B cell (primary cell): ENCODE measurements around the gene PUS7. TPM values are rescaled to one million over a fixed set of nuclear protein-coding genes. Genes with fewer than 3 reads are reported as not detected.

Source experiments
- ATAC-seq: fragments of 200-7000 bp; cut with Tn5 transposase; one replicate; pipeline ENCODE4 v1.10.0; 2021; ENCODE audit warnings: low read depth, mild to moderate bottlenecking, moderate number of reproducible peaks, moderate library complexity
- CTCF ChIA-PET: fragments of 350-600 bp; sonication (Branson Sonifier 250); formaldehyde crosslinking; loops from one replicate; lab custom pipeline; 2021; ENCODE audit warnings: antibody characterized with exemption, inconsistent platforms; lab: Charles Lee
- POLR2A ChIA-PET: fragments of 350-600 bp; sonication (Branson Sonifier 250); formaldehyde crosslinking; loops from one replicate; lab custom pipeline; 2021; ENCODE audit warnings: antibody characterized with exemption; lab: Charles Lee
- DNase-seq: peaks from one replicate; pipeline ENCODE4 v3.0.0; 2013
- H2AFZ ChIP-seq: 2 replicates; pipeline ENCODE4 v1.6.1; 2012; ENCODE audit warnings: mild to moderate bottlenecking, low read depth, low read length; ENCODE audit not compliant: insufficient read depth, poor library complexity, severe bottlenecking
- H3K27ac ChIP-seq, 2 donors: 1 replicate in 1 of 2; 2 replicates in 1 of 2; pipeline ENCODE4 v1.5.1; 2012 to 2013; ENCODE audit warnings: low read length in 2 of 2, mild to moderate bottlenecking in 2 of 2, moderate library complexity in 1 of 2
- H3K27me3 ChIP-seq, 4 experiments: fragments of 200-600 bp in 1 of 4; sonication (generic) in 1 of 4; replicated peaks in 1 of 4; 1 replicate in 2 of 4; 2 replicates in 2 of 4; pipeline versions ENCODE4 v1.6.1 to v1.7.0; 2013 to 2016; ENCODE audit warnings: low read length in 3 of 4, mild to moderate bottlenecking in 2 of 4, mixed read lengths in 1 of 4, moderate library complexity in 1 of 4; ENCODE audit not compliant: insufficient read depth in 4 of 4, control insufficient read depth in 3 of 4; ENCODE audit errors: control extremely low read depth in 1 of 4
- H3K36me3 ChIP-seq, 2 experiments: replicated peaks in 1 of 2; 1 replicate in 1 of 2; 2 replicates in 1 of 2; pipeline versions ENCODE4 v1.6.1 to v1.7.1; 2013; ENCODE audit warnings: low read length in 1 of 2; ENCODE audit not compliant: insufficient read depth in 2 of 2, control insufficient read depth in 1 of 2; ENCODE audit errors: control extremely low read depth in 1 of 2, extremely low read depth in 1 of 2
- H3K4me1 ChIP-seq, 2 donors: fragments of 200-600 bp in 1 of 2; sonication (generic) in 1 of 2; 1 replicate in 1 of 2; 2 replicates in 1 of 2; pipeline versions ENCODE4 v1.5.1 to v1.6.1; 2013 to 2017; ENCODE audit warnings: low read length in 2 of 2; ENCODE audit not compliant: control insufficient read depth in 2 of 2, insufficient read depth in 2 of 2
- H3K4me2 ChIP-seq: replicated peaks from 2 replicates; pipeline ENCODE3; 2012; ENCODE audit warnings: mild to moderate bottlenecking, low read depth, low read length; ENCODE audit not compliant: poor library complexity, severe bottlenecking
- H3K4me3 ChIP-seq, 5 experiments: fragments of 200-600 bp in 1 of 5; sonication (generic) in 1 of 5; 1 replicate in 3 of 5; 2 replicates in 2 of 5; pipeline versions ENCODE4 v1.5.1 to v1.7.0; 2011 to 2016; ENCODE audit warnings: low read length in 4 of 5, mild to moderate bottlenecking in 4 of 5, low read depth in 2 of 5, control low read depth in 1 of 5, moderate library complexity in 1 of 5; ENCODE audit not compliant: insufficient read depth in 1 of 5; ENCODE audit errors: control extremely low read depth in 1 of 5, extremely low read depth in 1 of 5
- H3K79me2 ChIP-seq: fragments of 200-600 bp; sonication (generic); one replicate; pipeline ENCODE4 v1.6.0; 2016; ENCODE audit warnings: low read length; ENCODE audit not compliant: control insufficient read depth, insufficient read depth
- H3K9ac ChIP-seq: fragments of 200-600 bp; sonication (generic); 2 replicates; pipeline ENCODE4 v1.6.1; 2017; ENCODE audit warnings: mild to moderate bottlenecking, low read length, moderate library complexity
- H3K9me3 ChIP-seq, 3 donors: one replicate each; pipeline versions ENCODE4 v1.6.1 to v1.7.1; 2013; ENCODE audit warnings: low read length in 2 of 3; ENCODE audit not compliant: control insufficient read depth in 2 of 3, insufficient read depth in 1 of 3; ENCODE audit errors: control extremely low read depth in 1 of 3
- H4K20me1 ChIP-seq: 2 replicates; pipeline ENCODE4 v1.6.0; 2012; ENCODE audit warnings: mild to moderate bottlenecking, low read length; ENCODE audit not compliant: insufficient read depth, control insufficient read depth, poor library complexity, severe bottlenecking
- H3K27ac Mint-ChIP-seq: one replicate; pipeline ENCODE4 v1.8.0; 2021; ENCODE audit warnings: mixed read lengths
- H3K27me3 Mint-ChIP-seq: one replicate; pipeline ENCODE4 v1.8.0; 2021; ENCODE audit warnings: mixed read lengths
- H3K4me1 Mint-ChIP-seq: one replicate; pipeline ENCODE4 v1.8.0; 2021; ENCODE audit warnings: mixed read lengths
- H3K4me3 Mint-ChIP-seq: one replicate; pipeline ENCODE4 v1.8.0; 2021; ENCODE audit warnings: mixed read lengths
- H3K9me3 Mint-ChIP-seq: one replicate; pipeline ENCODE4 v1.8.0; 2022; ENCODE audit warnings: mixed read lengths; ENCODE audit not compliant: insufficient read depth
- EZH2 ChIP-seq: IDR thresholded peaks from 2 replicates; pipeline ENCODE4 v1.6.1; 2012; ENCODE audit warnings: borderline replicate concordance, low read depth, mild to moderate bottlenecking, moderate library complexity, low read length; ENCODE audit not compliant: insufficient read depth, poor library complexity, severe bottlenecking
- WGBS: methylation state at CpG from one replicate; pipeline ENCODE4 v1.1.5; 2013; ENCODE audit warnings: missing lambda C conversion rate; ENCODE audit not compliant: insufficient coverage; 5-methylcytosine and 5-hydroxymethylcytosine counted together
- intact Hi-C: fragments of 100-400 bp; cut with micrococcal nuclease; formaldehyde crosslinking; loops from one replicate; pipeline ENCODE4 v1.10.0; 2022
- polyA plus RNA-seq: library from polyadenylated mRNA; depleted of rRNA; stranded (reverse); fragments of >200 nt; gene quantifications from 2 replicates; pipeline ENCODE4 v1.2.3, GENCODE V29; 2012
- total RNA-seq, 2 donors: library from RNA; stranded (reverse); fragments of 120-200 nt in 1 of 2; gene quantifications; 1 replicate in 1 of 2; 2 replicates in 1 of 2; pipeline versions ENCODE4 v1.2.3 to v1.2.4, GENCODE V29; 2013 to 2022
- TF ChIP-seq, protein P1 (sequence below): fragments of 200-600 bp; IDR thresholded peaks from one replicate; pipeline ENCODE4 v1.8.0; 2022; ENCODE audit warnings: antibody characterized with exemption, mild to moderate bottlenecking

The PUS7 gene
- total and polyA plus RNA-seq, 2 donors (not counting 1 experiment from before 2014, with no cell fraction given) = 2.0 to 7.7 TPM

DNA sequence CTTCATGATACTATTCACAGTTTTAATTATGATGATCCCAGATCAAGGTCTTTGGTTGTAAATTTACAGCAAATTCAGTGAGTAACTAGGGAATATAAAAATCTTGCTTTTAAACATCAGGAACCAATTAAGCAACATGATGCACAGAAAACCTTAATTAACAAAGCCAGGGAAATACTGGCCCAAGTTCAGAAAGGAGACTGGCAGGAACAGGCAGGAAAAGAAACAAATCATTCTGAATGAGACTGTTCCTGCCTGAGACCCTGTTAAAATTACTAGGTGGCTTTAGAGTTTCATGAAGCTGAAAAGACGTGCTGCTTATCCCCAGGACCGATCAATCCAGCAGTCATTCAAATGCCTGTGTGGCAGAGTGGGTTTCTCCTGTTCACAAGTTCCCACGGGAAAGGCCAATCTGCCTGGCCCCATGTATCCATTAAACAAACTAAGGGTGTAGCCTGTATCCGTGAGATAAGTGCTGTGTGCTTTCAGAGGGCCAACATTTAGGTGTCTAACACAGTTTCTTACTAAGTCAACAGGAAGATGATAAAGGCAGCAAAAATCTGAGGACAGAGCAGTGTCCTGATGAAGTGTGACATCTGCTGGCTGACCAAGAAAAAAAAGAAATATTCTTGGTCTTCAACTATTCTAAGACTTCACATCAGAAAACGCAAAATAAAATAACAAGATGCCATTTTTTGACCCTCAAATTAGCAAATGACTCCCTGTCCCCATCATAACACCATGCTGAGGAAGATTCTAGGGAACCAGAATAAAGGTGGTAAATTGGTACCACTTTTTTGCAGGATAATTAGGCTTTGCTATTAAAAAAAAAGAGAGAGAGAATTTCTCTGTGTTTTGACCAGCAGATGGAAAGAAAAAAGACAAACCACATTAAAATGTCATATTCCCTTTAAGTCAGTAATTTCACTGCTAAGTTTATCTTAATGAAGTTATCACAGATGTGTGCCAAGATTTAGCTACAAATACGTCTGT is 34.2 kb downstream of the PUS7 start:
- peak; percentile 24 for ATAC-seq
- 93% methylated on average over 2 of the region's 6 CpGs for WGBS
- Histone ChIP-seq H3K9me3 (no peaks in the 10 kb centered on the region), H3K9ac (no peak overlapping the region), H3K4me2 (no peak overlapping the region), H4K20me1 (no peaks in the 10 kb centered on the region), H3K79me2 (no peaks in the 10 kb centered on the region), H3K4me1 (peaks cover 0 to 3% of the 10 kb centered on the region in 2 donors), H2AFZ (peak overlapping the region; percentile 67), H3K36me3 (no peaks in the 10 kb centered on the region), H3K27ac (no peak overlapping the region), H3K4me3 (no peak overlapping the region), H3K27me3 (no peaks in the 10 kb centered on the region)
- CTCF ChIA-PET = interaction anchor here (0.6 to 2.9 kb wide), 10 partner anchors 14 to 565 kb away, joined by 3 to 13 read pairs (median 3); no protein-coding TSS in a partner anchor
- Mint-ChIP-seq H3K9me3 (no peaks in the 10 kb centered on the region), H3K27ac (peak overlapping the region; percentile 61), H3K4me1 (peaks cover 5% of the 10 kb centered on the region), H3K4me3 (no peak overlapping the region), H3K27me3 (no peaks in the 10 kb centered on the region)
- intact Hi-C loops = loop anchor here (1.0 kb wide), 4 partner anchors 59 to 507 kb away; no protein-coding TSS in a partner anchor
- POLR2A ChIA-PET = no interaction called here
- DNase-seq = peak; percentile 59
- TF ChIP-seq, protein P1, sequence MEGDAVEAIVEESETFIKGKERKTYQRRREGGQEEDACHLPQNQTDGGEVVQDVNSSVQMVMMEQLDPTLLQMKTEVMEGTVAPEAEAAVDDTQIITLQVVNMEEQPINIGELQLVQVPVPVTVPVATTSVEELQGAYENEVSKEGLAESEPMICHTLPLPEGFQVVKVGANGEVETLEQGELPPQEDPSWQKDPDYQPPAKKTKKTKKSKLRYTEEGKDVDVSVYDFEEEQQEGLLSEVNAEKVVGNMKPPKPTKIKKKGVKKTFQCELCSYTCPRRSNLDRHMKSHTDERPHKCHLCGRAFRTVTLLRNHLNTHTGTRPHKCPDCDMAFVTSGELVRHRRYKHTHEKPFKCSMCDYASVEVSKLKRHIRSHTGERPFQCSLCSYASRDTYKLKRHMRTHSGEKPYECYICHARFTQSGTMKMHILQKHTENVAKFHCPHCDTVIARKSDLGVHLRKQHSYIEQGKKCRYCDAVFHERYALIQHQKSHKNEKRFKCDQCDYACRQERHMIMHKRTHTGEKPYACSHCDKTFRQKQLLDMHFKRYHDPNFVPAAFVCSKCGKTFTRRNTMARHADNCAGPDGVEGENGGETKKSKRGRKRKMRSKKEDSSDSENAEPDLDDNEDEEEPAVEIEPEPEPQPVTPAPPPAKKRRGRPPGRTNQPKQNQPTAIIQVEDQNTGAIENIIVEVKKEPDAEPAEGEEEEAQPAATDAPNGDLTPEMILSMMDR = peak; percentile 75
- no peak for TF ChIP-seq EZH2

DNA sequence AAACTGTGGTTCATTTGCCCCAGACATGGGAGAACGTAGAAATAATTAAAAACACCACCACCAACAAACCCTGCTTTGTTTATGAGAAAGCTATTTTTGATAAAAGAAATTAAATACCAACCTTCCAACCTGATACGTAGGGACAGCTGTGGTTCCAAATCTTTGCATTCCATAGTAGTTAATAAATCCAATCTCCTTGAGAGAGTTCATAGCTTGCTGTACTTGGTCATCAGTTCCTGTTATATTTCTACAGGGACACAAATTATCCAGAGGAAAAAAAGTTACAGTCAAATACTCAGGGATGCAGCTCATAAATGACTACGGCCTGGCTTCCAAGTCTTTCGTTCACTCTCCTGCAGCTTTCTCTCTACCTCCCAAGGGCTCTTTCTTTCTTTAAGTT is 41.1 kb downstream of the PUS7 start:
- H3K9me3 ChIP-seq = no peaks in the 10 kb centered on the region
- no peak overlapping the region for H2AFZ ChIP-seq
- H3K4me3 ChIP-seq = no peak overlapping the region
- H3K27ac ChIP-seq = no peak overlapping the region
- no peak overlapping the region for H3K9ac ChIP-seq
- H4K20me1 ChIP-seq = no peaks in the 10 kb centered on the region
- no peaks in the 10 kb centered on the region for H3K36me3 ChIP-seq
- Mint-ChIP-seq H3K9me3 (no peaks in the 10 kb centered on the region), H3K27me3 (no peaks in the 10 kb centered on the region), H3K27ac (no peak overlapping the region), H3K4me1 (no peaks in the 10 kb centered on the region), H3K4me3 (no peak overlapping the region)
- no CpG with 5 or more reads among the region's 4 CpGs for WGBS
- DNase-seq (no peak), ATAC-seq (no peak)
- no peak overlapping the region for H3K4me2 ChIP-seq
- H3K79me2 ChIP-seq = no peaks in the 10 kb centered on the region
- no peak for TF ChIP-seq EZH2
- TF ChIP-seq, protein P1 = no peak
- H3K4me1 ChIP-seq = no peaks in the 10 kb centered on the region
- H3K27me3 ChIP-seq = no peaks in the 10 kb centered on the region
- ChIA-PET CTCF (interaction anchor here (0.9 kb wide), 1 partner anchor 9 kb away, joined by 3 read pairs; no protein-coding TSS in a partner anchor), POLR2A (no interaction called here)
- intact Hi-C loops = no loop called here
